Psoas muscle (tissue), 8 donors: ENCODE data around the gene MUC13. TPM values are rescaled to one million over a fixed set of nuclear protein-coding genes. Genes with fewer than 3 reads are reported as not detected.

Experiments
- ATAC-seq, 4 donors: fragments of 200-7000 bp; cut with Tn5 transposase; one replicate each; pipeline ENCODE4 v1.9.1; 2020; ENCODE audit warnings: moderate library complexity in 3 of 4, mild to moderate bottlenecking in 2 of 4
- DNase-seq, 2 donors: peaks; one replicate each; pipeline ENCODE4 v3.0.0-alpha.2; 2020
- H3K27ac ChIP-seq: fragments of 200-600 bp; one replicate; pipeline ENCODE4 v1.8.0; 2022
- H3K27me3 ChIP-seq, 3 donors: fragments of 200-600 bp in 1 of 3; one replicate each; pipeline versions ENCODE4 v1.6.1 to v1.8.0; 2013 to 2022; ENCODE audit warnings: low read length in 2 of 3, mild to moderate bottlenecking in 2 of 3, moderate library complexity in 1 of 3; ENCODE audit not compliant: insufficient read depth in 3 of 3
- H3K36me3 ChIP-seq, 2 donors: fragments of 200-600 bp in 1 of 2; one replicate each; pipeline versions ENCODE4 v1.6.1 to v1.8.0; 2013 to 2022; ENCODE audit warnings: low read depth in 1 of 2, mild to moderate bottlenecking in 1 of 2, moderate library complexity in 1 of 2; ENCODE audit not compliant: insufficient read depth in 1 of 2
- H3K4me1 ChIP-seq: fragments of 200-600 bp; one replicate; pipeline ENCODE4 v1.8.0; 2022
- H3K4me3 ChIP-seq: fragments of 200-600 bp; one replicate; pipeline ENCODE4 v1.8.0; 2022; ENCODE audit warnings: mild to moderate bottlenecking
- H3K9me3 ChIP-seq: fragments of 200-600 bp; one replicate; pipeline ENCODE4 v1.8.0; 2022
- WGBS, 3 donors: extraction: QIAGEN DNeasy Blood & Tissue Kit; methylation state at CpG; one replicate each; pipeline versions ENCODE4 v1.1.6 to v1.1.7; 2013; 5-methylcytosine and 5-hydroxymethylcytosine counted together
- intact Hi-C, 2 donors: fragments of 100-400 bp; cut with DNase I; formaldehyde crosslinking; loops; one replicate each; pipeline versions ENCODE4 v1.11.0 to v1.14.2; 2022
- polyA plus RNA-seq, 3 donors: library from polyadenylated mRNA; stranded (reverse); fragments of 200-250 nt; gene quantifications; one replicate each; pipeline ENCODE4 v1.2.3, GENCODE V29; 2013
- total RNA-seq, 4 donors: library from RNA; stranded (reverse); fragmentation: NEBNext Ultra II Directional in 2 of 4; extraction: Animal tissue kit (Norgen Biotek cat#: 25700) in 2 of 4; gene quantifications; one replicate each; pipeline versions ENCODE4 v1.2.1 to v1.2.4, GENCODE V29; 2021 to 2023
- TF ChIP-seq, protein P1 (sequence below): fragments of 200-600 bp; IDR thresholded peaks from one replicate; pipeline ENCODE4 v1.8.0; 2022; ENCODE audit warnings: antibody characterized with exemption
- donor health status: healthy with polysubstance abuse.
- donor health status: DM: no; HTN: no; CAD: no; lungs with moderate emphysema.
- donor health status: Bipolar disorder and iron deficiency.
- donor health status: healthy.
- donor health status: DM: yes; HTN: yes; CAD: no.
- donor health status: DM: no; HTN: no; CAD: no.
- donor health status: DM: no; HTN: no; CAD: no.
- donor health status: DM: yes; HTN: yes; CAD: no.

MUC13 gene
- total and polyA plus RNA-seq, 7 donors, result 0.12 to 0.16 (median 0.13) TPM; not detected in 4

DNA sequence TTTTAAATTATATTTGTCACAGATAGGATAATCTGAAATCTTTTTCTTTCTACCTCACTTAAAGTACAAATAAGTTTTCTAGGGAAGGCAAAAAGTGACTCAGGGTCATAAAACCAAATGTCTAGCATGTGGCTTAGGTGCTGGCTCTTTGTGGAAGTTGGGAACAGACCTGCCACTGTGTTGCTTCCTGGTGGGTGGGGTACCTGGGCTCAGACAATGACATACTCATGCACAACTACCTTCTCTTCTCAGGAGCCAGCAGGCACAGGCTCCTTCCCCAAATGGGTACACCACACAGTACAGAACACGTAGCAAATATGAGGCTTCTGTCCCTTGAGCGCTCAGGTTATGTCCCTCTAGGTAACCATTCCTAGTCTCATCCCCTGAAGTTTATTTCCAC is 40.1 kb upstream of the MUC13 start:
- Histone ChIP-seq H3K9me3 (no peaks in the 10 kb centered on the region), H3K4me3 (no peak overlapping the region), H3K36me3 (peaks cover 2 to 80% of the 10 kb centered on the region in 2 donors), H3K27ac (no peak overlapping the region), H3K27me3 (no peaks in the 10 kb centered on the region), H3K4me1 (no peaks in the 10 kb centered on the region)
- intact Hi-C loops, result no loop called here
- ATAC-seq (no peak), DNase-seq (no peak)
- TF ChIP-seq, protein P1, sequence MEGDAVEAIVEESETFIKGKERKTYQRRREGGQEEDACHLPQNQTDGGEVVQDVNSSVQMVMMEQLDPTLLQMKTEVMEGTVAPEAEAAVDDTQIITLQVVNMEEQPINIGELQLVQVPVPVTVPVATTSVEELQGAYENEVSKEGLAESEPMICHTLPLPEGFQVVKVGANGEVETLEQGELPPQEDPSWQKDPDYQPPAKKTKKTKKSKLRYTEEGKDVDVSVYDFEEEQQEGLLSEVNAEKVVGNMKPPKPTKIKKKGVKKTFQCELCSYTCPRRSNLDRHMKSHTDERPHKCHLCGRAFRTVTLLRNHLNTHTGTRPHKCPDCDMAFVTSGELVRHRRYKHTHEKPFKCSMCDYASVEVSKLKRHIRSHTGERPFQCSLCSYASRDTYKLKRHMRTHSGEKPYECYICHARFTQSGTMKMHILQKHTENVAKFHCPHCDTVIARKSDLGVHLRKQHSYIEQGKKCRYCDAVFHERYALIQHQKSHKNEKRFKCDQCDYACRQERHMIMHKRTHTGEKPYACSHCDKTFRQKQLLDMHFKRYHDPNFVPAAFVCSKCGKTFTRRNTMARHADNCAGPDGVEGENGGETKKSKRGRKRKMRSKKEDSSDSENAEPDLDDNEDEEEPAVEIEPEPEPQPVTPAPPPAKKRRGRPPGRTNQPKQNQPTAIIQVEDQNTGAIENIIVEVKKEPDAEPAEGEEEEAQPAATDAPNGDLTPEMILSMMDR, result no peak
- WGBS, 3 donors, result 98 to 100% (median 98%) methylated on average over 2 of the region's 2 CpGs

DNA sequence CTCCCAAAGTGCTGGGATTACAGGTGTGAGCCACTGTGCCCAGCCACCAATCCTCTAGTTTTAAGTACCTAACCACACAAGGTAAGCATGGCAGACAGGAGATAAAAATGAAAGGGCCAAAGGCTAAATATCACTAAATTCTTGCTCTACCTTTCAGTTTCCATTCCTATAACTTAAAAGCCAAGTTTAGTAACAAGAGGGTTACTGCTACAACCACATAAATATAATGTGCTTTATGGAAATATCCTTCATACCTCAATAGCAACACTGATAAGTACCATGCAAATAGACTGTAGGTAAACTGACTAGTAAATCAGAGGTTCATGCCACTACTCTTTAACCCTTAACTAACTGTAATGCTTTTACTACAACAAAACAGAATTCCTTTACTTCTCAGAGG is 38.7 kb upstream of the MUC13 start:
- intact Hi-C loops, result no loop called here
- TF ChIP-seq, protein P1, result no peak
- no peaks in the 10 kb centered on the region for H3K9me3 ChIP-seq
- DNase-seq, result no peak
- no peak overlapping the region for H3K4me3 ChIP-seq
- no peaks in the 10 kb centered on the region for H3K4me1 ChIP-seq
- no peak for ATAC-seq
- peaks cover 2 to 86% of the 10 kb centered on the region in 2 donors for H3K36me3 ChIP-seq
- no peak overlapping the region for H3K27ac ChIP-seq
- no peaks in the 10 kb centered on the region for H3K27me3 ChIP-seq

DNA sequence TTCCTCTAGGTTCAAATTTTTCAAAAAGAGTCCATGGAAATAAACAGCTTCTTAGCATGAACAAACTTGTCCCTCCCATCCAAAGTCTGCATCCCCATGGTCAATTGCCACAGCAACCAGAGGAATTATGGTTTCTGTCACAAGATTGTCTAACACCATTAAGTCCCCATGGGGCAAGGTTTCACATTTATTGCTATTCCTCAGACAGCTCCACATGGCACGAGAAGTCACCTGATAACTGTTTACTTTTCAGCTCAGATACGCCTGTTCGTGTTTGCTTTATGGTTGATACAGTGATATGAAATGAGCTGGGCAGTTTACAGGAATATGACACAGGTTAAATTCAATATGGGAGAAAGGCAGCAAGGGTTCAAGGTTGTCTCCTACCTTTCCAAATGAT is 37.9 kb upstream of the MUC13 start:
- intact Hi-C loops, result no loop called here
- DNase-seq (no peak), ATAC-seq (no peak)
- 89 to 95% (median 89%) methylated on average over 3 of the region's 3 CpGs for WGBS, 3 donors
- TF ChIP-seq, protein P1, result no peak
- Histone ChIP-seq H3K36me3 (peaks cover 2 to 82% of the 10 kb centered on the region in 2 donors), H3K9me3 (no peaks in the 10 kb centered on the region), H3K27ac (no peak overlapping the region), H3K27me3 (no peaks in the 10 kb centered on the region), H3K4me1 (no peaks in the 10 kb centered on the region), H3K4me3 (no peak overlapping the region)

DNA sequence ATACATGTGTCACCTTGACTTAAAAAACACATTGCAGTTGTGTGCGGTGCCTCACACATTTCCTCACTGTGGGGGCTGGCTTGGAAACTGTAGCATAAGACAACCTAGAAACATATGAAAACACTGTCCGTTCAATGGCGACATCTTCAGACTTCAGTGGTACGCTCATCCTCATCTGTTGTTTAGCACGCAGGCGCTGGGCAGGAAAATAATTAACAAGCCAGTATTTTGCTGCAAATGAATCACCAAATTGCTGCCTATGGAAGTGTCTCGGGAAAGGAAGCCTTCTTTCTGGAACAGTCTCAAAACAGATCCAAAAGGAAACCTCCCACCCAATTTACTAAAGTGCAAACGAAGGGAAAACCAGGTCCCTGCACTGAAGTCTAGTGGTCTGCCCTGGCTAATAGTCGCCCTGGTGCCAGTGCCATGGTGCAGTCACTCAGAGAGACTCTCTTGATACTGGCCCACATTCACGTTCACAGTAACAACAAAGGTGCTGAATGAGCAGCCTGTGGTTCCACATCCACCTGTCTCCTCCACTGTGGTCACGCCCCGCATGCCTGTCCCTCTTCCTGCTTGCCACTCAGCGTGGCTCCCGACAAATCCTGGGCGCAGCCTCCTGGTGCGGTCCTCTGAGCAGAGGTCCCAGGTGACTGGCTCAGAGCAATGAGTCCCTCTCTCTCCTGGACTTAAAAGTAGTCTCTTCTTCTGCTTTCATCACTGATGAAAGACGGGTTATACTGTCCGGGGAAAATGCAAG is 35.6 kb upstream of the MUC13 start:
- 91 to 93% (median 91%) methylated on average over 18 of the region's 18 CpGs for WGBS, 3 donors
- Histone ChIP-seq H3K27ac (no peak overlapping the region), H3K9me3 (no peaks in the 10 kb centered on the region), H3K36me3 (peaks cover 2 to 60% of the 10 kb centered on the region in 2 donors), H3K27me3 (no peaks in the 10 kb centered on the region), H3K4me1 (no peaks in the 10 kb centered on the region), H3K4me3 (no peak overlapping the region)
- intact Hi-C loops, result no loop called here
- TF ChIP-seq, protein P1, result no peak
- ATAC-seq, result no peak
- DNase-seq, result no peak

DNA sequence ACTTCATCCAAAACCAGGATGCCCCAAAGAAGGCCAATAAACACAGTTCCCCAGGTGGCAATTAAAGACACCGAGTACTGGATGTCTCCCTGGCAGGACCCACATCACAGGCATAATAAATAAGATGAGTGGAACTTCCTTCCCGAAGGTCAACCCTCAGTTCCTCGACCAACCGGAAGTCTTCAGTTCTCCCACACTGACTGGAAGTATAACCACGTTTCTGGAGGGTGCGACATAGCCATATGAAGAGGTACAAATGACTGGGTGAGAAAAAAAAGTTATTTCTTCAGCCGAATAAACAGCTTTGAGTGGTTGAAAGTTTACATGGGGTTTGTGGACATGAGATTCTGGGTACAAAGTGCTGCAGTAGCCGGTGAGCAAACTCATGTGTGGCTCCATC is 34.6 kb upstream of the MUC13 start:
- Histone ChIP-seq H3K27ac (no peak overlapping the region), H3K4me1 (no peaks in the 10 kb centered on the region), H3K9me3 (no peaks in the 10 kb centered on the region), H3K4me3 (no peak overlapping the region), H3K27me3 (no peaks in the 10 kb centered on the region), H3K36me3 (peaks cover 0 to 58% of the 10 kb centered on the region in 2 donors)
- TF ChIP-seq, protein P1, result no peak
- DNase-seq (no peak), ATAC-seq (no peak)
- WGBS, 3 donors, result 73 to 77% (median 74%) methylated on average over 8 of the region's 8 CpGs
- intact Hi-C loops, result no loop called here
